ENCODE data around the gene SCYGR4. TPM values are rescaled to one million over a fixed set of nuclear protein-coding genes. Genes with fewer than 3 reads are reported as not detected.

The SCYGR4 gene
- total RNA-seq, 4 donors from 2014 or later = not detected

GRCh38 chr2:227614246-227614645, 3.1 kb upstream of the SCYGR4 start:
- Histone ChIP-seq H3K4me3 (no peak overlapping the region), H3K36me3 (no peaks in the 10 kb centered on the region), H3K27me3 (no peaks in the 10 kb centered on the region), H3K9me3 (no peaks in the 10 kb centered on the region), H3K4me1 (peaks cover 0 to 13% (median 0%) of the 10 kb centered on the region in 4 donors), H3K27ac (no peak overlapping the region)
- TF ChIP-seq POLR2A (IDR thresholded peaks at IDR 0.05) (no peak), CTCF (IDR thresholded peaks at IDR 0.05) (no peak), EP300 (IDR thresholded peaks at IDR 0.05) (no peak)
- 92% methylated on average over 4 of the region's 4 CpGs for WGBS, 2 donors
- DNase-seq (ENCODE audit: low spot score in 2 of 2) = no peak

DNA sequence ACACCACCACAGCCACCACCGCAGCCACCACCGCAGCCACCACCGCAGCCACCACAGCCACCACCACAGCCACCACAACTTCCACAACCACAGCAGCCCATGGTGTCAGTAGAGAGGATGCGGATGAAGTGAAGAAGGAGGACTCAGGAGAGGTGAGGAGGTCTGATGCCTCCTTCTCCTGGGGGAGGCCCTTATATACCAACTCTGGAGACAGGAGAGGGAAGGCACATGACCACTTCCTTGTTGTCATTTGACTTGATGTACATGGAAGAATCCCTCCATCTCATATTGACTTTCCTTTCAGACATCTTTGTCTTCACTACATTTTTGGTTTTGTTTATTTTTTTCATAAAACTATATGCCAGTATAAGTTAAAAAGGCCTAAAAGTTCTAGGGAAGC, 2.6 kb upstream of the SCYGR4 start, which contains the start of gene SCYGR3:
SCYGR3 (minus strand) TSS at position 101 of the 400 bp plus-strand sequence; CDS start at position 101, 0 bp downstream.
- no peak for TF ChIP-seq CTCF (IDR thresholded peaks at IDR 0.05)
- TF ChIP-seq EP300 (IDR thresholded peaks at IDR 0.05) = no peak
- TF ChIP-seq POLR2A (IDR thresholded peaks at IDR 0.05) = no peak
- WGBS, 2 donors = 99 to 100% methylated on average over 4 of the region's 4 CpGs
- peaks cover 0 to 13% (median 0%) of the 10 kb centered on the region in 4 donors for H3K4me1 ChIP-seq
- H3K27me3 ChIP-seq = no peaks in the 10 kb centered on the region
- H3K27ac ChIP-seq = no peak within 1 kb of the TSS
- H3K4me3 ChIP-seq = no peak within 1 kb of the TSS
- DNase-seq (ENCODE audit: low spot score in 2 of 2) = no peak
- no peaks in the 10 kb centered on the region for H3K36me3 ChIP-seq
- no peaks in the 10 kb centered on the region for H3K9me3 ChIP-seq

GRCh38 chr2:227615181-227615580, 2.1 kb upstream of the SCYGR4 start:
- Histone ChIP-seq H3K27ac (no peak overlapping the region), H3K4me1 (peaks cover 0 to 13% (median 0%) of the 10 kb centered on the region in 4 donors), H3K36me3 (no peaks in the 10 kb centered on the region), H3K27me3 (no peaks in the 10 kb centered on the region), H3K4me3 (no peak overlapping the region), H3K9me3 (no peaks in the 10 kb centered on the region)
- DNase-seq (ENCODE audit: low spot score in 2 of 2) = no peak
- TF ChIP-seq POLR2A (IDR thresholded peaks at IDR 0.05) = no peak
- 88 to 93% methylated on average over 4 of the region's 4 CpGs for WGBS, 2 donors

DNA sequence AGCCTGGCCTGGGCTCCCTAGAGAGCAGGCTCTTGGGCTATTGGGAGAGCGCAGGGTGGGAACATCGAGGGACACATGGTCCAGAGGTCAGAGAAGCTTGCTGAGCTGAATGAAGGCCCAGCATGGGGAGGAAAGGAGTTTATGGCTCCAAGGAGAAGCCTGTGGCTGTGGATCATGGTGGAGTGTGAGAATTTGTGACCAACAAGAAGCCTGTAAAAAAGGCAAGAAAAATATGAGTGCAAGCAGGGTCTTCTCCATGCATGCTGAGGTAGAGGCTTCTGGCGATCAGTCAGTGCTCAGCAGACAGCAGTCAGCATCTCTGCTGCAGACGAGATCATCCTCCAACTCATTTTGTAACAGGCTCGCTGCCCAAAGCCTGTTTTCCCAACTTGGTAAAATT, 1.4 kb upstream of the SCYGR4 start:
- H3K9me3 ChIP-seq = no peaks in the 10 kb centered on the region
- no peak overlapping the region for H3K27ac ChIP-seq
- no peak for TF ChIP-seq CTCF (IDR thresholded peaks at IDR 0.05)
- TF ChIP-seq POLR2A (IDR thresholded peaks at IDR 0.05) = no peak
- TF ChIP-seq EP300 (IDR thresholded peaks at IDR 0.05) = no peak
- H3K36me3 ChIP-seq = no peaks in the 10 kb centered on the region
- no peak overlapping the region for H3K4me3 ChIP-seq
- DNase-seq (ENCODE audit: low spot score in 2 of 2) = no peak
- WGBS, 2 donors = 68 to 69% methylated on average over 5 of the region's 5 CpGs
- H3K4me1 ChIP-seq = peaks cover 0 to 13% (median 0%) of the 10 kb centered on the region in 4 donors
- H3K27me3 ChIP-seq = no peaks in the 10 kb centered on the region

DNA sequence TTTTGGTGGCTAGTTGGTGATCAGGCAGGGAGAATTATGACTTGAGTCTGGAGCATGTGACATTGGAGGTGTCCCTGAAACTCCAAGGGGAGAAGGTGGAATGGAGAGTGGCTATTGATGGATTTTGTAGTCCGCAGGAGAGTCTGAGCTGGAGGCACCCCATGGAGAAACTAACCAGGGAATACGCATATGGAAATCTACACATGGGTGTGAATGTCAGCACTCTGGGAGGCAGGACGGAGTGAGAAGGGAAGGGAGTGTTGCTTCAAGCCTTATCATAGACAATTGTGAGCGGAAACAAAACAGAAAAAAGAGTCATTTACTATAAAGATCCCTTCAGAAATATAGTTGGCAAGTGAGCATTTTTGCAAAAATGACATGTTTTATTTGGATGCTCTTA, 667 bp upstream of the SCYGR4 start:
- H3K4me3 ChIP-seq = no peak overlapping the region
- no peak for DNase-seq (ENCODE audit: low spot score in 2 of 2)
- TF ChIP-seq EP300 (IDR thresholded peaks at IDR 0.05) = no peak
- TF ChIP-seq CTCF (IDR thresholded peaks at IDR 0.05) = no peak
- TF ChIP-seq POLR2A (IDR thresholded peaks at IDR 0.05) = no peak
- H3K27me3 ChIP-seq = no peaks in the 10 kb centered on the region
- 58 to 70% methylated on average over 4 of the region's 4 CpGs for WGBS, 2 donors
- H3K4me1 ChIP-seq = peaks cover 0 to 13% (median 0%) of the 10 kb centered on the region in 4 donors
- H3K27ac ChIP-seq = no peak overlapping the region
- no peaks in the 10 kb centered on the region for H3K9me3 ChIP-seq
- H3K36me3 ChIP-seq = no peaks in the 10 kb centered on the region

DNA sequence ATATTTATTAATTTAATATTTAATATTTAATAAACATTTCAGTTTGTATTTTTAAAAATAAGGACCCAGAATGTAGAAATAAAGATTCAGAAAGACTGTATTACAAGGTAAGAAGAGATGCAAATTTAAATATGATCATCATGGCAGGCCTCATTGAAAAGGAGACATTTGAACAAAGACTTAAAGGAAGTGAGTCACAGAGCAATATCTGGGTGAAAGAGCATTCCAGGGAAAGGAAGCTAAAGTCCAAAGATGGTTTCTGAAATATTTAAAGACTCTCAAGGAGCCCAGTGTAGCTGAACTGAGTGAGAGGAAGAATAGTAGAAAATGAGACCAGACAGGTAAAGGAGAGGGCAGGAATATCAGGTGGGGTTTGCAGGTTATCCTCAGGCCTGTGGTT, 5.9 kb downstream of the SCYGR4 start:
- no peak for TF ChIP-seq POLR2A (IDR thresholded peaks at IDR 0.05)
- TF ChIP-seq EP300 (IDR thresholded peaks at IDR 0.05) = no peak
- no peak for TF ChIP-seq CTCF (IDR thresholded peaks at IDR 0.05)
- no peaks in the 10 kb centered on the region for H3K36me3 ChIP-seq
- peaks cover 0 to 3% (median 0%) of the 10 kb centered on the region in 4 donors for H3K9me3 ChIP-seq
- H3K27ac ChIP-seq = no peak overlapping the region
- DNase-seq (ENCODE audit: low spot score in 2 of 2) = no peak
- no peaks in the 10 kb centered on the region for H3K27me3 ChIP-seq
- no peak overlapping the region for H3K4me3 ChIP-seq
- no peaks in the 10 kb centered on the region for H3K4me1 ChIP-seq

All from tibial nerve (tissue), 4 donors.